Smooth muscle cell of bladder (primary cell): ENCODE data around the gene TMOD1. TPM values are rescaled to one million over a fixed set of nuclear protein-coding genes. Genes with fewer than 3 reads are reported as not detected.

Experiments
- total RNA-seq: library from RNA; depleted of rRNA; stranded (reverse); fragments of >200 nt; gene quantifications from 2 replicates; pipeline ENCODE4 v1.2.3, GENCODE V29; 2014

The TMOD1 gene
- 0.57 and 0.74 TPM in 2 replicates for total RNA-seq

GRCh38 chr9:97501177-97501971, at the start of gene TMOD1:
Gene TMOD1, plus strand, starts transcription at chr9:97501666. Its CDS starts 22,523 bp downstream, at chr9:97524189.

DNA sequence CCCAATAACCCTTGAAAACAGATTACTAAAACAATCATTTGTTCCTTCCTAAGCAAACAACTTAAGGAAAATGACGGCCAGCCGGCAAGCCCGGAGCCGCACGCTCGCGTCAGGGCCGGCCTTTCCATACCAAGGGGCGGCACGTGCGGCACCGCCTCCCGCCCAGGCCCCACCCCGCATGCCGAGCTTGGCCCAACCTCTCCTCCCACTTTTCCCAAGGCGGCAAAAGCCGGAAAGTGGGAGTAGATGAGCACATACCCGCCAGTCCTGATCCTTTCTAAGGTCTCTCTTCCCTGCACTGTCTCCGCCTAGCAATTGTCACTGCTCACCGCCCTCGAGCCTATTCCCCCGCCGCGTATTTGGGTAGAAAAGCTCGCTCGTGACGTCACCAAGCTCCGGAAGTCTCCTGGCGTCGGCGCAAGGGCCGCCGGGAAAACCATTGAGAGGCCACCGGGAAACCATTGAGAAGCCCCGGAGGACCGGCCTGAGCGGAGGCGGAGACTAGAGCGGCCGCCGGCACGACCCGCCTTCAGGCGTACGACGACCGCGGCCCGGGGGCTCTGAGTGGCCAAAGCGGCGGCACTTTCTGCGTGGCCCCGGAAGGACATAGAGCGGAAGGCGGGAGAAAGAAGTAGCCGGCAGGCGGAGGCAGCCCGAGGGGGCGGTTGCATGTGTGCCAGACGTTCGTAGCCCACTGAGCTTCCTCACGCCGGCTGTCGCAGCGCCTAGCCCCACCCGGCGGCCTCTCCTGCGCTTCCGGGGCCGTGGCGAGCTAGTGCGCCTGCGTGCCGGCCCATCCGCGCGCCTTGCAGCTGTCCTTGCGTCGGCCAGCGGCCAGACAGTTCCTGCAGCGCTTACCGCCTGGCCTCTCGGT, 131.8 kb downstream of the TMOD1 start, which contains the start of the genes NCBP1 and TSTD2:
TSS of gene NCBP1 (plus strand) at position 837 of the 874 bp plus-strand sequence. CDS start 61 bp downstream, outside the sequence.
TSS of gene TSTD2 (minus strand) at position 384 of the 874 bp plus-strand sequence. CDS start 5,806 bp downstream, outside the sequence.

Other genes with a start within 250 kb of the TMOD1 start
- gene CCDC180, start 194.0 kb upstream of the TMOD1 start, total RNA-seq = 1.7 TPM in 2 replicates
- gene TDRD7, start 89.6 kb upstream of the TMOD1 start, total RNA-seq = 7.2 and 8.0 TPM in 2 replicates
- gene TSTD2, start 131.7 kb downstream of the TMOD1 start, total RNA-seq = 15.8 and 17.6 TPM in 2 replicates
- 33.6 and 37.3 TPM in 2 replicates for gene NCBP1, start 132.2 kb downstream of the TMOD1 start, total RNA-seq
- 6.6 and 7.5 TPM in 2 replicates for gene XPA, start 195.7 kb downstream of the TMOD1 start, total RNA-seq